T-cell (primary cell): ENCODE data around the gene SELP. TPM values are rescaled to one million over a fixed set of nuclear protein-coding genes. Genes with fewer than 3 reads are reported as not detected.

Source experiments
- ATAC-seq, 4 experiments: fragments of 200-7000 bp in 3 of 4; fragments of 150-1000 bp in 1 of 4; cut with Tn5 transposase; replicated peaks in 1 of 4; 1 replicate in 3 of 4; 2 replicates in 1 of 4; pipeline ENCODE4 v1.10.0; 2021; ENCODE audit warnings: moderate library complexity in 3 of 4, mild to moderate bottlenecking in 2 of 4, moderate number of reproducible peaks in 1 of 4
- CTCF ChIA-PET, 2 donors: fragments of 300-600 bp; sonication (Branson Sonifier 250); formaldehyde crosslinking; loops; one replicate each; lab custom pipeline; 2022; ENCODE audit warnings: antibody characterized with exemption in 2 of 2; lab: Charles Lee
- POLR2A ChIA-PET, 2 donors: fragments of 300-600 bp; sonication (Branson Sonifier 250); formaldehyde crosslinking; loops; one replicate each; lab custom pipeline; 2022; ENCODE audit warnings: antibody characterized with exemption in 2 of 2; lab: Charles Lee
- DNase-seq, 35 experiments: peaks; one replicate each; pipeline versions ENCODE4 v3.0.0 to v3.0.0-alpha.2; 2013 to 2023
- H3K27ac ChIP-seq: one replicate; pipeline ENCODE4 v1.5.1; 2013; ENCODE audit warnings: low read length
- H3K27me3 ChIP-seq, 2 experiments: replicated peaks in 1 of 2; 1 replicate in 1 of 2; 2 replicates in 1 of 2; pipeline versions ENCODE4 v1.6.1 to v1.7.0; 2013; ENCODE audit warnings: low read length in 1 of 2, mixed read lengths in 1 of 2; ENCODE audit not compliant: control insufficient read depth in 2 of 2, insufficient read depth in 2 of 2; ENCODE audit errors: extremely low read depth in 1 of 2
- H3K36me3 ChIP-seq, 2 donors: 1 replicate in 1 of 2; 2 replicates in 1 of 2; pipeline versions ENCODE4 v1.6.1 to v1.7.0; 2013; ENCODE audit warnings: low read length in 1 of 2; ENCODE audit not compliant: control insufficient read depth in 2 of 2, insufficient read depth in 1 of 2; ENCODE audit errors: extremely low read depth in 1 of 2
- H3K4me1 ChIP-seq, 2 experiments: 1 replicate in 1 of 2; 2 replicates in 1 of 2; pipeline versions ENCODE4 v1.6.1 to v1.7.0; 2013; ENCODE audit warnings: low read length in 2 of 2, mixed read lengths in 1 of 2; ENCODE audit not compliant: insufficient read depth in 2 of 2, control insufficient read depth in 1 of 2; ENCODE audit errors: extremely low read depth in 1 of 2
- H3K4me3 ChIP-seq, 2 donors: 1 replicate in 1 of 2; 2 replicates in 1 of 2; pipeline versions ENCODE4 v1.5.1 to v1.7.0; 2013; ENCODE audit warnings: mild to moderate bottlenecking in 2 of 2, low read length in 1 of 2, moderate library complexity in 1 of 2; ENCODE audit not compliant: control insufficient read depth in 1 of 2; ENCODE audit errors: extremely low read depth in 1 of 2
- H3K9me3 ChIP-seq: 2 replicates; pipeline ENCODE4 v1.7.0; 2013
- H3K27ac Mint-ChIP-seq, 2 donors: one replicate each; pipeline ENCODE4 v1.8.0; 2020 to 2021; ENCODE audit warnings: mild to moderate bottlenecking in 2 of 2, mixed read lengths in 2 of 2
- H3K27me3 Mint-ChIP-seq, 2 donors: one replicate each; pipeline ENCODE4 v1.8.0; 2021 to 2022; ENCODE audit warnings: mixed read lengths in 2 of 2
- H3K36me3 Mint-ChIP-seq: one replicate; pipeline ENCODE4 v1.8.0; 2021; ENCODE audit warnings: mixed read lengths
- H3K4me1 Mint-ChIP-seq, 3 donors: one replicate each; pipeline ENCODE4 v1.8.0; 2020 to 2022; ENCODE audit warnings: mixed read lengths in 3 of 3, mild to moderate bottlenecking in 1 of 3
- H3K4me3 Mint-ChIP-seq, 3 donors: one replicate each; pipeline ENCODE4 v1.8.0; 2020 to 2022; ENCODE audit warnings: mild to moderate bottlenecking in 3 of 3, mixed read lengths in 3 of 3, moderate library complexity in 3 of 3
- H3K9me3 Mint-ChIP-seq, 3 donors: one replicate each; pipeline ENCODE4 v1.8.0; 2020 to 2022; ENCODE audit warnings: mixed read lengths in 3 of 3
- WGBS: methylation state at CpG from one replicate; pipeline ENCODE4 v1.1.5; 2013; ENCODE audit warnings: missing lambda C conversion rate; ENCODE audit not compliant: insufficient coverage; 5-methylcytosine and 5-hydroxymethylcytosine counted together
- total RNA-seq, 35 experiments: library from RNA in 6 of 35; stranded (reverse) in 6 of 35; fragments of 120-200 nt in 1 of 35; gene quantifications; one replicate each; pipeline versions ENCODE4 v1.2.1 to v1.2.4 and lab custom pipeline; 2013 to 2026

Gene SELP
- total RNA-seq, 5 donors from 2014 or later (not counting 1 experiment from before 2014, with no cell fraction given), result 1.3 to 3.4 (median 1.9) TPM

GRCh38 chr1:169634145-169634544 lies 4.2 kb upstream of the SELP start:
- POLR2A ChIA-PET, result no interaction called here
- H3K4me3 Mint-ChIP-seq, result no peak overlapping the region
- no peaks in the 10 kb centered on the region for H3K36me3 ChIP-seq

GRCh38 chr1:169631249-169631648 lies 1.3 kb upstream of the SELP start:
- Mint-ChIP-seq H3K36me3 (peaks cover 20% of the 10 kb centered on the region), H3K4me3 (no peak overlapping the region), H3K4me1 (peaks cover 33 to 41% (median 37%) of the 10 kb centered on the region in 3 donors), H3K9me3 (peaks cover 6 to 17% (median 13%) of the 10 kb centered on the region in 3 donors), H3K27me3 (no peaks in the 10 kb centered on the region), H3K27ac (no peak overlapping the region)
- ChIA-PET CTCF (interaction anchor here in 1 of 2 donors (0.5 to 0.6 kb wide), 2 partner anchors 35 to 280 kb away, joined by 3 read pairs; no protein-coding TSS in a partner anchor), POLR2A (interaction anchor here in 1 of 2 donors (0.6 kb wide), 1 partner anchor 1439 kb away, joined by 3 read pairs; no protein-coding TSS in a partner anchor)
- no peaks in the 10 kb centered on the region for H3K36me3 ChIP-seq
- no peak for DNase-seq
- no peaks in the 10 kb centered on the region for H3K27me3 ChIP-seq
- H3K4me3 ChIP-seq, result no peak overlapping the region
- peaks cover 16 to 35% of the 10 kb centered on the region in 2 experiments for H3K4me1 ChIP-seq
- peaks cover 6% of the 10 kb centered on the region for H3K9me3 ChIP-seq
- 100% methylated on average over 1 of the region's 3 CpGs for WGBS
- no peak for ATAC-seq
- H3K27ac ChIP-seq, result no peak overlapping the region

More at GRCh38 chr1:169634145-169634544, 4.2 kb upstream of the SELP start:
- CTCF ChIA-PET, result interaction anchor here in 1 of 2 donors (0.8 kb wide), 1 partner anchor 53 kb away, joined by 3 read pairs; no protein-coding TSS in a partner anchor
- H3K27me3 ChIP-seq, result no peaks in the 10 kb centered on the region
- DNase-seq (no peak), ATAC-seq (no peak)
- peaks cover 9 to 17% (median 12%) of the 10 kb centered on the region in 3 donors for H3K4me1 Mint-ChIP-seq
- no peaks in the 10 kb centered on the region for H3K27me3 Mint-ChIP-seq
- H3K9me3 Mint-ChIP-seq, result peaks cover 6 to 17% (median 13%) of the 10 kb centered on the region in 3 donors
- WGBS, result 100% methylated on average over 1 of the region's 1 CpG
- peaks cover 20% of the 10 kb centered on the region for H3K36me3 Mint-ChIP-seq
- peaks cover 4 to 9% of the 10 kb centered on the region in 2 experiments for H3K4me1 ChIP-seq
- no peak overlapping the region for H3K27ac ChIP-seq
- H3K27ac Mint-ChIP-seq, result no peak overlapping the region
- no peak overlapping the region for H3K4me3 ChIP-seq
- H3K9me3 ChIP-seq, result peaks cover 6% of the 10 kb centered on the region

- no peaks in the 10 kb centered on the region for H3K27me3 ChIP-seq
- ChIA-PET POLR2A (no interaction called here), CTCF (interaction anchor here in 1 of 2 donors (1.0 to 1.1 kb wide), 2 partner anchors 23 to 68 kb away, joined by 3 read pairs; no protein-coding TSS in a partner anchor)
- H3K27ac ChIP-seq, result no peak overlapping the region
- ATAC-seq (no peak), DNase-seq (no peak)
- no peaks in the 10 kb centered on the region for H3K36me3 ChIP-seq
- Mint-ChIP-seq H3K27me3 (no peaks in the 10 kb centered on the region), H3K36me3 (no peaks in the 10 kb centered on the region), H3K4me3 (peak overlapping the region in 1 of 3 donors; percentile 50), H3K27ac (peak overlapping the region; percentile 60 to 77), H3K4me1 (peaks cover 71 to 85% (median 72%) of the 10 kb centered on the region in 3 donors), H3K9me3 (peaks cover 0 to 7% (median 0%) of the 10 kb centered on the region in 3 donors)
- no peaks in the 10 kb centered on the region for H3K9me3 ChIP-seq
- no peak overlapping the region for H3K4me3 ChIP-seq
- H3K4me1 ChIP-seq, result peaks cover 38 to 69% of the 10 kb centered on the region in 2 experiments
- WGBS, result 55% methylated on average over 1 of the region's 2 CpGs
Observed at GRCh38 chr1:169624912-169625311, 5.0 kb downstream of the SELP start.

GRCh38 chr1:169624122-169624521 lies 5.8 kb downstream of the SELP start:
- H3K4me1 ChIP-seq, result peaks cover 37 to 62% of the 10 kb centered on the region in 2 experiments
- ATAC-seq, result peak in 3 of 4 experiments; percentile 30 to 37 (median 35)
- H3K27me3 Mint-ChIP-seq, result no peaks in the 10 kb centered on the region
- POLR2A ChIA-PET, result no interaction called here
- no peak for DNase-seq
- H3K27ac Mint-ChIP-seq, result peak overlapping the region; percentile 71 to 77
- H3K4me3 ChIP-seq, result no peak overlapping the region
- H3K4me3 Mint-ChIP-seq, result peak overlapping the region in 1 of 3 donors; percentile 50
- H3K4me1 Mint-ChIP-seq, result peaks cover 66 to 81% (median 66%) of the 10 kb centered on the region in 3 donors
- no peak overlapping the region for H3K27ac ChIP-seq
- H3K36me3 Mint-ChIP-seq, result no peaks in the 10 kb centered on the region
- H3K9me3 ChIP-seq, result no peaks in the 10 kb centered on the region
- H3K36me3 ChIP-seq, result no peaks in the 10 kb centered on the region
- H3K27me3 ChIP-seq, result no peaks in the 10 kb centered on the region
- CTCF ChIA-PET, result interaction anchor here in 1 of 2 donors (1.1 kb wide), 1 partner anchor 69 kb away, joined by 3 read pairs; no protein-coding TSS in a partner anchor
- H3K9me3 Mint-ChIP-seq, result peaks cover 0 to 7% (median 0%) of the 10 kb centered on the region in 3 donors

- H3K27ac Mint-ChIP-seq, result peak overlapping the region; percentile 71 to 77
- ATAC-seq (peak; percentile 52 to 72 (median 54)), DNase-seq (no peak)
- ChIA-PET CTCF (interaction anchor here in 1 of 2 donors (0.6 to 1.8 kb wide), 2 partner anchors 21 to 281 kb away, joined by 3 to 4 read pairs; no protein-coding TSS in a partner anchor), POLR2A (no interaction called here)
- Histone ChIP-seq H3K9me3 (no peaks in the 10 kb centered on the region), H3K27ac (peak overlapping the region; percentile 1), H3K36me3 (no peaks in the 10 kb centered on the region), H3K4me3 (no peak overlapping the region), H3K4me1 (peaks cover 36 to 54% of the 10 kb centered on the region in 2 experiments), H3K27me3 (no peaks in the 10 kb centered on the region)
- peaks cover 0 to 7% (median 0%) of the 10 kb centered on the region in 3 donors for H3K9me3 Mint-ChIP-seq
- no peaks in the 10 kb centered on the region for H3K27me3 Mint-ChIP-seq
- peak overlapping the region in 1 of 3 donors; percentile 50 for H3K4me3 Mint-ChIP-seq
- H3K36me3 Mint-ChIP-seq, result no peaks in the 10 kb centered on the region
- 75% methylated on average over 2 of the region's 6 CpGs for WGBS
- H3K4me1 Mint-ChIP-seq, result peaks cover 59 to 81% (median 63%) of the 10 kb centered on the region in 3 donors
Observed at GRCh38 chr1:169623132-169623926, 6.6 kb downstream of the SELP start.

- Mint-ChIP-seq H3K9me3 (peaks cover 0 to 7% (median 0%) of the 10 kb centered on the region in 3 donors), H3K4me1 (peaks cover 41 to 64% (median 44%) of the 10 kb centered on the region in 3 donors), H3K36me3 (no peaks in the 10 kb centered on the region), H3K4me3 (no peak overlapping the region), H3K27ac (no peak overlapping the region), H3K27me3 (no peaks in the 10 kb centered on the region)
- H3K4me1 ChIP-seq, result peaks cover 23 to 28% of the 10 kb centered on the region in 2 experiments
- WGBS, result 92% methylated on average over 8 of the region's 8 CpGs
- H3K9me3 ChIP-seq, result no peaks in the 10 kb centered on the region
- no peak overlapping the region for H3K27ac ChIP-seq
- H3K4me3 ChIP-seq, result no peak overlapping the region
- no peaks in the 10 kb centered on the region for H3K27me3 ChIP-seq
- ChIA-PET CTCF (interaction anchor here in 1 of 2 donors (0.7 kb wide), 1 partner anchor 18 kb away, joined by 6 read pairs; no protein-coding TSS in a partner anchor), POLR2A (no interaction called here)
- H3K36me3 ChIP-seq, result no peaks in the 10 kb centered on the region
- DNase-seq (no peak), ATAC-seq (no peak)
Observed at GRCh38 chr1:169620565-169620964, 9.4 kb downstream of the SELP start.
